HG03354 (cell line): ENCODE data around the gene TRAP1.
"Not testable (repeated sequence)": the region's sequence is repeated elsewhere in the genome, so short reads cannot be mapped to it uniquely, and the experiment has no call there.

Experiments used
- ATAC-seq: cut with Tn5 transposase; IDR thresholded peaks from one replicate; pipeline ENCODE4 v1.9.1; 2021; ENCODE audit warnings: mild to moderate bottlenecking; ENCODE audit not compliant: unreplicated experiment, poor library complexity, severe bottlenecking

The TRAP1 gene

GRCh38 chr16:3625911-3626732 lies 91.2 kb downstream of the TRAP1 start:
- peak; percentile 58 for ATAC-seq

- ATAC-seq: no peak
Observed at GRCh38 chr16:3625331-3625730, 92.0 kb downstream of the TRAP1 start.

- peak; percentile 40 for ATAC-seq
Observed at GRCh38 chr16:3623642-3624041, 93.7 kb downstream of the TRAP1 start.

- ATAC-seq: no peak
Observed at GRCh38 chr16:3618769-3619141, 98.6 kb downstream of the TRAP1 start.

GRCh38 chr16:3612510-3613466 lies 104.5 kb downstream of the TRAP1 start:
- no peak for ATAC-seq

- peak; percentile 82 for ATAC-seq
Observed at GRCh38 chr16:3611146-3611975, 106.0 kb downstream of the TRAP1 start, which contains the start of gene SLX4. Gene SLX4, minus strand, starts transcription at chr16:3611606. Its CDS starts 2,642 bp downstream, at chr16:3608964.

- peak; percentile 1 for ATAC-seq
Observed at GRCh38 chr16:3610698-3611145, 106.6 kb downstream of the TRAP1 start.

GRCh38 chr16:3609895-3610697 lies 107.2 kb downstream of the TRAP1 start:
- no peak for ATAC-seq

- not testable (repeated sequence) for ATAC-seq
Observed at GRCh38 chr16:3608976-3609375, 108.3 kb downstream of the TRAP1 start.

- ATAC-seq: no peak
Observed at GRCh38 chr16:3608069-3608468, 109.3 kb downstream of the TRAP1 start.
